Measurements from ENCODE around the gene SMC6.

SMC6 gene

DNA sequence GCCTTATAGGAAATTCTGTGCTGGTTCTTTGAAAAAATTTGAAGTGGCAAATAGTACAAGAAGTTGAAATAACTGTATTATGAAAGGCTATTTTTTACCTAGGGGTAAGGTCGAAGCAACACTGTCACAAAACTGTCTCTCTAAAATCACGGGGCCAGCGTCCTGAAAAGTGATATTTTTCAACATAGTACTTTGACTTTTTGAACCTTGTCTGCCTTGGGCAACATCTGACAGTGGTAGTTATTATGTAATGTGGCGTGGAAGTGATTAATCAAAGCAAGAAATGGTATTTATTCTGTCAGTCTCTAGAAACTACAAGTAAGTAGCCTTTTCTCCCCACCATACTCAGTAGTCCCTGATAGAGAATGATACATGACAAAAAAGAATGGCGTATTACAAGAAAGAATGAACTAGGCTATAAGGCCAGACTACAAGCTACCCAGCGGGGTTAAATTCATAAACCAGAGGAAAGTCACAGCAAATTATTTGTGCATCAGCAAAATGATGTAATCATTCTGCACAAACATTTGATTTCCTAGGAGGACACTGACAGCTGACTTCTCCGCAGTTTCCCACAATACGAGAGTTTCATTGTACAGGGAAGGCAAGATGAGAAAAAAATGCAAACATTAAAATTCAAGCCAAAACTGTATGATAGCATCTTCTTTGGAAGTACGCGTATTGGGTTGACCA, 10.2 kb upstream of the SMC6 start:
- no peak for FAIRE-seq

DNA sequence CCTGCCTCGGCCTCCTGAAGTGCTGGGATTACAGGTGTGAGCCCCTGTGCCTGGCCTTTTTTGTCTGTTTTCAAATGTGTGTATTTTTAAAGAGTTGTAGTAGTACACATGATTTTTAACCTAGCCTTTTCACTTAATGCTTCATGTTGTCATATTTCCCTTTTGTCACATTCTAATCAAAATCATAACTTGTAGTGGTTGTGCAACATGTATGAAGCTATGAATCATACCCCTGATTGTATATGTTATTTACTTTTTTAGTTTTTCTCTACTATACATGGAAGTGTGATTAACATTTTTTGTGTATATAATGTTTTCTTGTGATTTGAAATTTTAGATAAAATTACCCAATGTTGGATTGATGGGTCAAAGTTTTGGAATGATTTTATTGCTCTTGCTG, 8.8 kb upstream of the SMC6 start:
- FAIRE-seq, result no peak

DNA sequence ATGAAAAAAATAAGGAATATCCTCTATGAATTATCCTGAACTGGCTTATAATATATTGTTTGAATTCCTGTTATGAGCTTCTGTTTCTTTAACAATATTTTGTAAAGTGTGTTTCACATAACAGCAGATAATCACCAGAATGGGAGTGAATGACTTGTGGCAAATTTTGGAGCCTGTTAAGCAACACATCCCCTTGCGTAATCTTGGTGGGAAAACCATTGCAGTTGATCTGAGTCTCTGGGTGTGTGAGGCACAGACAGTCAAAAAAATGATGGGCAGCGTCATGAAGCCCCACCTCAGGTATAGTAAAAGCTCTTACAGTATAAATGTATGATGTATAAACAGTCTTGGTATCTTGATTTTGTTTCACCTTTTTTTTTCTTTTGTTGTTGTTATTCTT, 6.2 kb upstream of the SMC6 start:
- FAIRE-seq, result no peak

DNA sequence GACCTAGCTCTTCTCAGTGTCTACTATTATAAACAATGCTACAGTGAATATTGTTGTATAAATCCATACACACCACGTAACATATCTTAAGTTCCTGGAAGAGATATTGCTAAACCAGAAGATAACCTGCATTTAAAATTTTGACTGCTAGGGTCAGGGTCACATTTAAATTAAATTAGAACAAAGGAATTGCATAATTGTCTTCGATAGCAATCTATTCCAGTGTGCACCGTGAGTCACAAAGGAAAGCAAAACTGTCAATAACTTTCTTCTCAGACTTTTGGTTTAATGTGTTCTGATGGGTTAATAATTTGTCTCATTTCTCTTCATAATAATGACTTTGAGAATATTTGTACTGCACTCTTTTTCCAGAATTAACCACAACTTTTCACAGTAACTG, 4.5 kb upstream of the SMC6 start:
- no peak for FAIRE-seq

DNA sequence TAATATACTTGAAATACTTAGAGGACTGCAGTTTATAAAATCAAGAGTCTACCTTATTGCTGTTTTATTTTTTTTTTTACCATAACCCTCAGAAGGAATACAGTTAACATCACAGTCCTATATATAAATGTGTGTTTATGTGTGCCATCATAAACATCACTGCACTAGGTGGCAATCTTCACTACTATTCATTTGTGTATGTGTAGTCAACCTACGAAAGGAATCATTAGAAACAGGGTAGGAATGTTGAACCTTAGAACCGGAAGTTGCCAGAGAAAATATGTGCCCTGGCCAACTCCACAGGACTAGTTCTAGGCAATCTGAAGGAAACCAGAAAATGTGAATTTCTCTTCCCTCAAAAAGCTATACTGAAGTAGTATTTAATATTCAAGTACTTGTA, 3.7 kb upstream of the SMC6 start:
- FAIRE-seq, result no peak

DNA sequence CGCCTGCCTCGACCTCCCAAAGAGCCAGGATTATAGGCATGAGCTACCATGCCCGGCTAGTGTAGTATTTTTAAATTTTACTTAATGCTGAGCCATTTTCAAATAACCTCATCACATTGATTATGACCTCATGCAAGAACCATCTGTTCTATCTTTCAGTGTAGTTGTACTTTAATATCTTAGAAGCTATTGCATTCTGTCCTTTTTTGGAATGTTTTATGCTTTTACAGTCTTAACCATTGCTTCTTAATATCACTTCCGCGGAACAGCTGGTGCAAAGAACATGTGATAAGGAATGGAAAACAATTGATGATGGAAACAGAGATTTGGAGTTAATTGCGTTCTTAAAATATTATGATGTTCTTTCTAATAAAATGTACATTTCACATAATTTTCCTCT, 3.1 kb upstream of the SMC6 start:
- no peak for FAIRE-seq

- no peak for FAIRE-seq
These were observed 1.3 kb upstream of the SMC6 start for GRCh38 chr2:17754773-17755425.

- FAIRE-seq, result no peak
These were observed 463 bp downstream of the SMC6 start for GRCh38 chr2:17752892-17753802.

- FAIRE-seq, result no peak
These were observed 1.4 kb downstream of the SMC6 start for GRCh38 chr2:17752246-17752645.

DNA sequence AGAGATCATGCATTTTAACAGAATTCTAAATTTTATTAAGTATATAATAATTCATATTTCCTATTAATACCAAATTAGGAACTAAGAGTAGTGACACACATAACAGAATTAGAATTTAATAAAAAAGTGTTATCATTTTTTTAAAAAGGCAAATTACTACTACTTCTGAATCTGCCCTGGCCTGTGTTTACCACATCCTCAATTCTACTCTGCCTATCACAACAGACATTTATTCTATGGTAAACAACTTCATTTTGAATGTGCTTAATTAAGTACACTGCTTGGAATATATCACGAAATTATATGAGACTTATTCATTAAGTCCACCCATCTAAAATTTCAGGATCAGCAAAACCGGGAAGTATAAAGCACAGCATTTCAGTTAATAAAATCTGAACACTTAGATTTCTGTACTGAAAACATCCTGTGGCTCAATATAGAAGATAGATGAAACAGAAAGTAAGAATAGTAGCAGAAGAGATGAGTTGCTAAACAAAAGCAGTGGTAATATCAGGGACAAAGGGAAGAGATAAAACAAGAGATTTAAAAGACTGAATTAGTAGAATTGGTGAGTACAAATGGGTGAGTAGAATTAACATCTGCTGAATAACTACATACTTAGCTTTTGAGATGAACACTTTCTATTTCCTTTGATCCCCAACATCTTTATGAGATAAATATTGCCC, 3.7 kb downstream of the SMC6 start:
- no peak for FAIRE-seq

DNA sequence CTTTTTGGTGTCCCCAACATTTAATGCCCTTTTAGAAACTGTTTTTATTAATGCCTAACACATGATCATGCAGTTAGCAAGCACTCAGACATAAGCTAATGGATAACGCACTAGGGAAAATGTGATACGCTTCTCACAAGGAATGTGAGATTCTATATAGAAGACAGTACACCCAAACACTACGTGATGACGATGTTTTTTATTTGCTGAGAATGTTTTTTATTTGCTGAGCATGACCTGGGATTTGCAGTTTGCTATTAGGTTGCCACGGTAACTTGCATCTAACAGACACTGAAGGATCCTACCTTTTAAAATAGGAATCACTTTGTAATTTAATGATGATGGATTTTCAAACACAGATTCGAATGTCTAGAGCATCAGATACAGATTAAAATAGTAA, 4.9 kb downstream of the SMC6 start:
- FAIRE-seq, result no peak

DNA sequence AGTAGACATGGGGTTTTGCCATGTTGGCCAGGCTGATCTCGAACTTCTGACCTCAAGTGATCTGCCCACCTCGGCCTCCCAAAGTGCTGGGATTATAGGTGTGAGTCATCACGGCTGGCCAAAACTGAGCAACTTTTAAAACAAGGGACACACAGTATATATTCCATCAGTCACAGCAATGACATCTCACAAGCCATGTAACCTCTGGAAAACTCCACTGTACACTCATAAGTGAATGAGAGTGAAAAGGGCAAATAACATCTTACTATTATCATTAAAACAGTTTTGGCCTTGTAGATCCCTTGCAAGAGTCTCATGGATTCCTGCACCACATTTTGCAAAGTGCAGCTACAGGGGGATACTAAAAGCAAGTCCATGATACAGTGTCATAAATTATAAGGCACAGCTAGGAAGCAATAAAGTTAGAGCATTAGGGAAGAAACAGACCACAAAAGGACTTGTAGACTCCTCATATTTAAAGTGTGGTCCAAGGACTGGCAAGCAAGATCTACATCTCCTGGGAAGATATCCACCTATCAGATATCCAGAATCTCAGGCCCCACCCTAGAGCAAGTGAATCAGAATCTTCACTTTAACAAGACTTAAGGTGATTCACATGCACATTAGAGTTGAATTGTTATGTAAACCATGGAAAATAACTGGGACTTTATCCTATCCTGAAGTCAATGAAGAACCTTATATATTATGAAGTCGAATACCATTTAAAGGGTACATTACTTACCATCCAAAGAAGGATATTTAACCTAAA, 5.7 kb downstream of the SMC6 start:
- FAIRE-seq, result no peak

- no peak for FAIRE-seq
These were observed 13.4 kb downstream of the SMC6 start for GRCh38 chr2:17740203-17740602.

DNA sequence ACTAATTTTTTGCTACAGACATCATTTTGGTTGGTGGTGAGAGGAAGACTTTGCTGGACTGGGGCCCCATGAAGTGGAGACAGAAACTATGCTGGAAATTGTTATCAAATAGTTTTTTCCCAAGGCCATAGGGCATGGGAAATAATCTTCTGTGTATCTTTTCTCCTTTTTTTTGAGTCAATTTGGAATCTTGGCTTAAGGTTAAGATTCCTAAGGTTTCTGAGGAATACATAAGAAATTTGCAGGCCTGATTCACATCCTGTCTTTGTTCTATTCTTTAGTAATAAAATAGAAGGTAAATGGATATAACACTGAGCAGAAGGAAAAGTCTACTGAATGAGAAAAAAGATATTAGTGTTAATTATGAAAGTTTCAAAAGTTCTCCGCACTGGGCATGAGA, 16.6 kb downstream of the SMC6 start:
- FAIRE-seq, result no peak

DNA sequence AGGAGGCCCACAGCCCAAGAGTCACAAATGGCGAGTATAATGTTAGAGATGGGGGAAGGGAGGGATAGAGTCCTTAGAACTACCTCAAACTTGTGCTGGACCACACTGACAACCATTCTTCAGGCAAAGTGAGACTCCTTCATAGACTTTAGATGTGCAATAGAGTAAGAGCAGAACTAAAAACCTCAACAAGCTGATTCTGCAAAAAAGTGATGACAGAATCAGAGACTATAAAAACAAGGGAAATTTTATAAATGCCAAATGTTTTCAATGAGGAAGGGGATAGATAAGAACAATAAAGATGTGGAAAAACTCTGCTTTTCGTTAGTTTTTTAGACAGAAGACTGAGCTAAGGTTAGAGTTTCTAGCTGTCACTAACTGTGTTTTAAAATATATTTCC, 17.7 kb downstream of the SMC6 start:
- no peak for FAIRE-seq

GRCh38 chr2:17733599-17733998, 20.0 kb downstream of the SMC6 start:
- FAIRE-seq, result no peak

DNA sequence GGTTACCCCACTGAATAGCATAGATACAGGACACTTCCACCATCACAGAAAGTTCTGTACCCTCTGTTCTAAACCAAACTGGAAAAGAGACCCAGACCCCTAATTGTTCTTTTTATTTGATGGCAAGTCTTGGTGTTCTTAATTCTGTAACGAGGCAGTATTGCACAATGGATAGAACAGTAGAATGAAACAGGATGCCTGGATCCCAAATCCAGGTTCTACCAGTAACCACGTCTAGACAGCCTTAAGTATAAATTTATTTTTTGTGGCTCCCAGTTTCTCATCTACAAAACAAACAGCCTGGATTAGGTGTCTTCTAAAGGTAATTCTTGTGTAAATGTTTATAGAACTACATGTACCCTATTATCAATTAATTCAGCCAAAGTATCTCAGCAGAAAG, 23.7 kb downstream of the SMC6 start:
- FAIRE-seq, result no peak

GRCh38 chr2:17728210-17728609, 25.4 kb downstream of the SMC6 start:
- no peak for FAIRE-seq

DNA sequence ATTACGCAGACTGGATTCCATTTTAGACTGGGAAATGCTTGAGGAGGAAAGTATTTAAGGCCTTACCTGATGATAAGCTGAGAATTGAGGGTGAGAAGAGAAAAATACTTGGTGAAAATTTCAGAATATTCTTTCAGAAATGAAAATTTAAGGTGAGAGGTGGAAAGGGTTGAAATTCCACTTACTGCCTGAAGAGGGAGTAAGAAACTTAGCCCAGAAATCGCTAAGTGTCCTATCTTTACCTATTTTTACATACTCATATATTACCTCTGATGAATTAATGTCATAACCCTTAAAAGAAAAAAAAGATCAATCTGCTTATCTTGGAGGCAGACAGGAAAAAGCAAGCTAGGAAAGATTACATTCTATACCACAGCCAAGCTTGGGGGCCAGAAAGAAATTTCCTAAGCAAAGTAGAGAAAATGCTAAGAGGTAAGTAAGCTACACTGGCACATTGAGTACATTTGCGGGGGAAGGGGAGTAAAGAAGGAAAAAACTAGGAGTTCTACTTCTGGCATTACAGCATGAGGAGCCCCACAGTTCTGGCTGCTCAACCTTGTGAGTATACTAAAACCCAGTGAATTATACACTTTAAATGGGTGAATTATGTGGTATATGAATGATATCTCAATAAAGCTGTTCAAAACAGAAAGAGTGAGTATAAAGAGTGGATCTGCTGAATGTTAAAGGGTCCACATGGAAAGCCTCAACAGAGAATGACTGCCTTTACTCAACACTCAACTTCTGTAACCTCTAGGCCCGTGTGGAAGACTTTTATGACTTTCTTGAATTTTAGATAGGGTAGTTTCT, 33.8 kb downstream of the SMC6 start:
- FAIRE-seq, result peak; percentile 83

GRCh38 chr2:17718689-17719088, 34.9 kb downstream of the SMC6 start:
- FAIRE-seq, result no peak

DNA sequence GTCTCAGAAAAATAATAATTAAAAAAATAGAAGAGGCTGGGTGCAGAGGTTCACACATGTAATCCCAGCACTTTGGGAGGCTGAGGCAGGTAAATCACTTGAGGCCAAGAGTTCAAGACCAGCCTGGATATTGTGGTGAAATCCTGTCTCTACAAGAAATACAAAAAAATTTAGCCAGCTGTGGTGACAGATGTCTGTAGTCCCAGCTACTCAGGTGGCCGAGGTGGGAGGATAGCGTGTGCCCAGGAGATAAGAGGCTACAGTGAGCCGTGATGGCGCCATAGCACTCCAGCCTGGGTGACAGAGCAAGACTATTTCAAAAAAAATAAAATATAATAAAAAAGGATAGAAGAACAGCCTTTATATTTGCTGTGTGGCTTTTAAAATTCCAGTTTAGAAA, 35.9 kb downstream of the SMC6 start:
- no peak for FAIRE-seq

GRCh38 chr2:17713291-17713690, 40.3 kb downstream of the SMC6 start:
- no peak for FAIRE-seq
